OCI-LY1 (cell line): Measurements from ENCODE around the gene SLC16A3.

ENCODE experiments used
- H2AFZ ChIP-seq: fragments of 200-600 bp; sonication (generic), shearing (Covaris generic); 2 replicates; pipeline ENCODE4 v1.6.0; 2014; ENCODE audit warnings: antibody characterized with exemption, mild to moderate bottlenecking, low read length
- H3F3A ChIP-seq: fragments of 200-600 bp; sonication (generic), shearing (Covaris generic); 2 replicates; pipeline ENCODE4 v1.6.0; 2014; ENCODE audit warnings: mild to moderate bottlenecking, antibody characterized with exemption, low read length, moderate library complexity; ENCODE audit not compliant: insufficient read depth
- H3K27ac ChIP-seq: fragments of 200-600 bp; sonication (generic); 2 replicates; pipeline ENCODE4 v1.5.1; 2014; ENCODE audit warnings: low read length, mixed run types, mild to moderate bottlenecking, low read depth; ENCODE audit not compliant: poor library complexity, severe bottlenecking
- H3K27me3 ChIP-seq: fragments of 200-600 bp; sonication (generic); 2 replicates; pipeline ENCODE4 v1.6.0; 2014; ENCODE audit warnings: antibody characterized with exemption, mild to moderate bottlenecking, low read length, moderate library complexity; ENCODE audit not compliant: insufficient read depth
- H3K36me3 ChIP-seq: fragments of 200-600 bp; sonication (generic); 2 replicates; pipeline ENCODE4 v1.6.1; 2014; ENCODE audit warnings: mild to moderate bottlenecking, antibody characterized with exemption, low read length, moderate library complexity, mixed read lengths; ENCODE audit not compliant: insufficient read depth
- H3K4me1 ChIP-seq: fragments of 200-600 bp; sonication (generic); 2 replicates; pipeline ENCODE4 v1.5.1; 2014; ENCODE audit warnings: mild to moderate bottlenecking, low read length, moderate library complexity; ENCODE audit not compliant: insufficient read depth, severe bottlenecking
- H3K4me2 ChIP-seq: fragments of 200-600 bp; sonication (generic), shearing (Covaris generic); 2 replicates; pipeline ENCODE4 v1.6.1; 2014; ENCODE audit warnings: low read length
- H3K4me3 ChIP-seq: fragments of 200-600 bp; sonication (generic); 2 replicates; pipeline ENCODE4 v1.5.1; 2014; ENCODE audit warnings: low read length, low read depth, mild to moderate bottlenecking, mixed read lengths; ENCODE audit not compliant: poor library complexity, severe bottlenecking
- H3K79me2 ChIP-seq: fragments of 200-600 bp; shearing (Covaris generic); 2 replicates; pipeline ENCODE4 v1.6.1; 2016; ENCODE audit warnings: mixed run types, low read length, mixed read lengths; ENCODE audit not compliant: insufficient read depth
- H3K9ac ChIP-seq: fragments of 200-600 bp; sonication (generic), shearing (Covaris generic); 2 replicates; pipeline ENCODE4 v1.6.1; 2014; ENCODE audit warnings: mild to moderate bottlenecking, low read length, mixed read lengths
- H3K9me2 ChIP-seq: fragments of 200-600 bp; sonication (generic), shearing (Covaris generic); 2 replicates; pipeline ENCODE4 v1.6.1; 2014; ENCODE audit warnings: low read depth, mild to moderate bottlenecking, low read length, mixed read lengths
- H3K9me3 ChIP-seq: fragments of 200-600 bp; shearing (Covaris generic); 2 replicates; pipeline ENCODE4 v1.6.1; 2014; ENCODE audit warnings: low read length, mixed read lengths
- H4K20me1 ChIP-seq: fragments of 200-600 bp; sonication (generic), shearing (Covaris generic); 2 replicates; pipeline ENCODE4 v1.6.0; 2016; ENCODE audit warnings: mild to moderate bottlenecking, low read length; ENCODE audit not compliant: insufficient read depth
- CTCF ChIP-seq: fragments of 200-600 bp; sonication (generic), shearing (Covaris generic); IDR thresholded peaks from 2 replicates; pipeline ENCODE4 v1.5.1; 2017; ENCODE audit warnings: mild to moderate bottlenecking, antibody characterized with exemption, low read length, moderate library complexity, mixed read lengths
- EZH2 ChIP-seq: fragments of 200-600 bp; sonication (generic), shearing (Covaris generic); IDR thresholded peaks from 2 replicates; pipeline ENCODE4 v1.8.0; 2017; ENCODE audit warnings: borderline replicate concordance, mixed run types, mild to moderate bottlenecking, antibody characterized with exemption, low read length, moderate library complexity, mixed read lengths

The SLC16A3 gene

DNA sequence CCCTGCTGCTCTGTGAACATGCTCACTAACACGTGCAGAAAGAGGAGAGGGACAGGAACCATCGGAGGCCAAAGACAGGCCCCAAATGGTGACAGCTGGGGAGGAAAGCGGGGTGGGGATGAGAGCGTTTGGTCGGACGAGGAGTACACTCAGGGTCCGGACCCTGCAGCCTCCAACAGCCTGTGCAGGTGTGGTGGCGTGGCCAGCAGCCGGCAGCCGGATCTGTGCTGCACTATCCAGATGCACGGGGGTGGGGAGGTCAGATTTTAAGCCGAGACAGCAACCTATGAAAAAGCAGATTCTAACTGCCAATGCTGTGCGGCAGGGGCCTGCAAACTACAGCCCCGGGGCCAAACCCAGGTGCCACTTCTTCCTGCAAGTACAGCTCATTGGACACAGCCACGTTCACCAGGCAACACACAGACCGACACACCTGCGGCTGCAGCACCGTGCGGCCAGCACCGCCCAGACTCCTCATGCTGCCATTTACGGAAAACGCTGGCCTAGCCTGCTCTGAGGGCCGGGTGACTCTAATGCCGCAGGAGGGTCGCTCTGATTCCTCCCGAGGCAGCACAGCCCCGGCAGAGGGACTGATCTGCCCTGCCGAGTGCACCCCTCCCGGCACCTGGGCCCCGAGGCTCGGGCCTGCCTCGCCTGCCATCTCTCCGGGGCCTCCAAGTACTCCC lies 21.2 kb downstream of the SLC16A3 start:
- H3K36me3 ChIP-seq = peaks cover 90% of the 10 kb centered on the region
- no peaks in the 10 kb centered on the region for H4K20me1 ChIP-seq
- no peak overlapping the region for H3K4me2 ChIP-seq
- H3K4me1 ChIP-seq = no peaks in the 10 kb centered on the region
- no peaks in the 10 kb centered on the region for H3F3A ChIP-seq
- H3K27ac ChIP-seq = no peak overlapping the region
- H3K9me3 ChIP-seq = no peaks in the 10 kb centered on the region
- no peaks in the 10 kb centered on the region for H3K9me2 ChIP-seq
- no peaks in the 10 kb centered on the region for H3K27me3 ChIP-seq
- TF ChIP-seq CTCF (no peak), EZH2 (no peak)
- H3K4me3 ChIP-seq = no peak overlapping the region
- H3K79me2 ChIP-seq = no peaks in the 10 kb centered on the region
- H2AFZ ChIP-seq = no peak overlapping the region
- no peak overlapping the region for H3K9ac ChIP-seq

DNA sequence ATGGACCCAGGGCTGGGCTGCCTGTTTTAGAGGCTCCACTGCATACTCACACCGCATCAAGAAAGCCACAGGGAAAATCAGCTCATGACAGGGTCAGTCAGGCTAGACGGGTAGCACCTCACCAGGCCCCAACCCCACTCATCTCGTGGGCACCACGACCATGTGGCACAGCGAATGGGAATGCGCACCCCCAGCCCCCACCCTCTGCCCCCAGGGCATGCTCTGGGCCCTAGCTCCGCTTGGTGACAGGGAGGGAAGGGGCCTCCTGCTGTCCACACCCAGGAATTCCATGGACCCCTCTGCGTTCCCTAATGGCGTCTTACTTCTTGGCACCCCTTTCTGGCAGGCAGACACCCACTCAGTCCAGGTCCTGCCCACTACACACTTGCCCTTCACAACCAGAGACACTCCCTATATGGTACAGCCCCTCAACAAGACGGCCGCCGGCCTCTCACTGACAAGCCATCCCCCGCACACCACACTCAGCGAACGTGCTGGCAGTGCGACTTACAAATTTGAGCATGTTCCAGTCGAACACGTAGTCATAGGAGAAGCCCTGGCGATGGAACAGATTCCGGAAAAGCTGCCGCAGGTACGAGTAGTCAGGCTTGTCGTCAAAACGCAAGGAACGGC lies 22.1 kb downstream of the SLC16A3 start:
- H4K20me1 ChIP-seq = no peaks in the 10 kb centered on the region
- no peaks in the 10 kb centered on the region for H3K27me3 ChIP-seq
- H2AFZ ChIP-seq = no peak overlapping the region
- no peak overlapping the region for H3K27ac ChIP-seq
- H3K4me1 ChIP-seq = no peaks in the 10 kb centered on the region
- H3K9ac ChIP-seq = no peak overlapping the region
- no peak for TF ChIP-seq EZH2
- no peak for TF ChIP-seq CTCF
- no peak overlapping the region for H3K4me3 ChIP-seq
- no peak overlapping the region for H3K4me2 ChIP-seq
- H3K9me2 ChIP-seq = no peaks in the 10 kb centered on the region
- no peaks in the 10 kb centered on the region for H3F3A ChIP-seq
- no peaks in the 10 kb centered on the region for H3K9me3 ChIP-seq
- H3K36me3 ChIP-seq = peaks cover 90% of the 10 kb centered on the region
- no peaks in the 10 kb centered on the region for H3K79me2 ChIP-seq

GRCh38 chr17:82252511-82253178 lies 23.8 kb downstream of the SLC16A3 start:
- H3K9ac ChIP-seq = no peak overlapping the region
- no peaks in the 10 kb centered on the region for H3K27me3 ChIP-seq
- no peaks in the 10 kb centered on the region for H3K9me2 ChIP-seq
- H3K27ac ChIP-seq = no peak overlapping the region
- H3K36me3 ChIP-seq = peaks cover 90% of the 10 kb centered on the region
- H3K4me1 ChIP-seq = peaks cover 2% of the 10 kb centered on the region
- H3F3A ChIP-seq = no peaks in the 10 kb centered on the region
- H3K4me3 ChIP-seq = no peak overlapping the region
- no peaks in the 10 kb centered on the region for H3K79me2 ChIP-seq
- TF ChIP-seq CTCF (no peak), EZH2 (no peak)
- no peaks in the 10 kb centered on the region for H3K9me3 ChIP-seq
- H2AFZ ChIP-seq = no peak overlapping the region
- no peak overlapping the region for H3K4me2 ChIP-seq
- no peaks in the 10 kb centered on the region for H4K20me1 ChIP-seq
